Measurements from ENCODE around the gene SBK1.
A peak's percentile ranks its signal among the peaks of the same experiment; 100 is the strongest.
"Not testable (repeated sequence)": the region's sequence is repeated elsewhere in the genome, so short reads cannot be mapped to it uniquely, and the experiment has no call there.

The SBK1 gene

GRCh38 chr16:28308794-28309584 lies 16.7 kb downstream of the SBK1 start:
- no peak for DNase-seq (ENCODE audit: low read depth)

- no peak for DNase-seq (ENCODE audit: low read depth)
Measured at GRCh38 chr16:28309811-28310311, 17.5 kb downstream of the SBK1 start.

- DNase-seq (ENCODE audit: low read depth), result no peak
Measured at GRCh38 chr16:28310796-28311195, 18.5 kb downstream of the SBK1 start.

- no peak for DNase-seq (ENCODE audit: low read depth)
Measured at GRCh38 chr16:28311413-28311812, 19.1 kb downstream of the SBK1 start.

- no peak for DNase-seq (ENCODE audit: low read depth)
Measured at GRCh38 chr16:28311913-28312312, 19.6 kb downstream of the SBK1 start.

GRCh38 chr16:28312327-28312726 lies 20.0 kb downstream of the SBK1 start:
- no peak for DNase-seq (ENCODE audit: low read depth)

- no peak for DNase-seq (ENCODE audit: low read depth)
Measured at GRCh38 chr16:28313587-28313986, 21.3 kb downstream of the SBK1 start.

GRCh38 chr16:28316054-28316453 lies 23.7 kb downstream of the SBK1 start:
- no peak for DNase-seq (ENCODE audit: low read depth)

GRCh38 chr16:28317040-28317880 lies 24.9 kb downstream of the SBK1 start:
- peak; percentile 16 for DNase-seq (ENCODE audit: low read depth)

- no peak for DNase-seq (ENCODE audit: low read depth)
Measured at GRCh38 chr16:28318042-28318744, 25.9 kb downstream of the SBK1 start.

- DNase-seq (ENCODE audit: low read depth), result no peak
Measured at GRCh38 chr16:28319476-28320022, 27.2 kb downstream of the SBK1 start.

GRCh38 chr16:28320023-28320561 lies 27.8 kb downstream of the SBK1 start:
- no peak for DNase-seq (ENCODE audit: low read depth)

GRCh38 chr16:28320741-28321140 lies 28.4 kb downstream of the SBK1 start:
- DNase-seq (ENCODE audit: low read depth), result no peak

- DNase-seq (ENCODE audit: low read depth), result no peak
Measured at GRCh38 chr16:28321700-28322411, 29.5 kb downstream of the SBK1 start.

- DNase-seq (ENCODE audit: low read depth), result no peak
Measured at GRCh38 chr16:28324235-28324886, 32.0 kb downstream of the SBK1 start.

GRCh38 chr16:28324887-28325279 lies 32.6 kb downstream of the SBK1 start:
- no peak for DNase-seq (ENCODE audit: low read depth)

- no peak for DNase-seq (ENCODE audit: low read depth)
Measured at GRCh38 chr16:28326881-28327610, 34.7 kb downstream of the SBK1 start.

- not testable (repeated sequence) for DNase-seq (ENCODE audit: low read depth)
Measured at GRCh38 chr16:28330232-28330631, 37.9 kb downstream of the SBK1 start.

GRCh38 chr16:28330981-28331380 lies 38.7 kb downstream of the SBK1 start:
- DNase-seq (ENCODE audit: low read depth), result not testable (repeated sequence)

- not testable (repeated sequence) for DNase-seq (ENCODE audit: low read depth)
Measured at GRCh38 chr16:28332632-28333031, 40.3 kb downstream of the SBK1 start.

Measured in GM04504 (cell line).